T-helper 22 cell (primary cell): Measurements from ENCODE around the gene CDCA7L.
"Not testable (repeated sequence)": the region's sequence is repeated elsewhere in the genome, so short reads cannot be mapped to it uniquely, and the experiment has no call there.

Experiments used
- DNase-seq: peaks from one replicate; pipeline ENCODE4 v3.0.0-alpha.2; 2020; ENCODE audit warnings: low read depth

Gene CDCA7L

DNA sequence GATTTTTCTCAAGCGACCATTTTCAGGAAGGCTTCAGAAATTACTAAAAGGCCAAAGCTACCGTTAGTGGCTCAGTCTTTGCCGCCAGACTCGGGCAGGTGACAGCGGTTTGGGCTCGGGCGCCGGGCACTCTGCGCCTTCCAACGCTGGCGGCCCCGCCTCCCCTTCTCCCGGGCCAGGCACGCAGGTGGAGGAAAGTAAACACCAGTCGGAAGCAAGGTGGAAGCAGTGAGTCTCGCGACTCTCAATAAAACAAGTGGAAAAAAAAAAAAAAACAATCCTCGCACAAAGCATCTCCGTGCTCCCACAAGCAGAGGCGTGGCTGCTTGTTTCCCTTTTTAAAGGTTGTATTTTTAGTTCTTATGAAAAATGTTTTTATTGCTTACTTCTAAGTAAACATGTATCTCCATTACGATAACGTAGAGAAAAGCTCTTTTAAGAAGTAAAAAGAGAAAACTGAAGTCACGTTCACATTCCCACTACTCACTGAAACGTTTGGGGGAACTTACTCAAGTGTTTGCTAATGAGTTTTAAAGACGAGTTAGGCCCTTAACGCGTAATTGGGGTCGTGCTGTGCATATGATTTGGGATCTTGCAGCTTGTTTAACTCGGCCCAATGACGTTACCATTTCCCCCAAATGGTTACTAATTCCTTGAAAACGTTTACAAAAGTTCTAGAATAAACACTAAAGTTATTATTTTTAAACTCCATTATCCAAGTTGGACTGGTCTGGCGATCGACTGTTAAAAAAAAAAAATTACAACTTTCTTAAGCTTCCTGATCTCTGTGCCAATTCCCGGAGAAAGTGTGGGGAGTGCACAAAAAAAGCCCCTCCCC, 864 bp downstream of the CDCA7L start:
- no peak for DNase-seq

GRCh38 chr7:21943436-21943835, 2.3 kb downstream of the CDCA7L start:
- DNase-seq = no peak

DNA sequence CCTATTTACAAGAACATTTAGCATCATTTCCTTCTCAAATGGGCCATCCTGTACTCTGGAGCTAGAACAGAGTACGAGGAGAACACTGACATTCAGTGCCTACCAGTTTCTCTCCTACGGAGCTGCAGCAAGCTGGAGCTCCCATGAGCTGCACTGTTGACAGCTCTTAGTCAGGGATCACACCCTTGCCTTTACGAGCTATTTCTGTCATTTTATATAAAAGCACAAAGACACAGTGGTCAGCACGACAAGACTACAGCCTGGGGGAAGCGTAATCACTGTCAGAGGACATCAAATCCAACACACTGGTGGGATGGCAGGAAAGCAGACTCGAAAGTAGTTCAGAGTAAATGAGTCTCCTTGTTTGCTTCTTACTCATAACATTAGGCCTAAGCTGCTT, 2.7 kb downstream of the CDCA7L start:
- DNase-seq = no peak

- no peak for DNase-seq
Measured at GRCh38 chr7:21941611-21942141, 4.0 kb downstream of the CDCA7L start.

- no peak for DNase-seq
Measured at GRCh38 chr7:21939858-21940372, 5.8 kb downstream of the CDCA7L start.

GRCh38 chr7:21939136-21939857, 6.4 kb downstream of the CDCA7L start:
- no peak for DNase-seq

- DNase-seq = no peak
Measured at GRCh38 chr7:21938463-21938862, 7.2 kb downstream of the CDCA7L start.

DNA sequence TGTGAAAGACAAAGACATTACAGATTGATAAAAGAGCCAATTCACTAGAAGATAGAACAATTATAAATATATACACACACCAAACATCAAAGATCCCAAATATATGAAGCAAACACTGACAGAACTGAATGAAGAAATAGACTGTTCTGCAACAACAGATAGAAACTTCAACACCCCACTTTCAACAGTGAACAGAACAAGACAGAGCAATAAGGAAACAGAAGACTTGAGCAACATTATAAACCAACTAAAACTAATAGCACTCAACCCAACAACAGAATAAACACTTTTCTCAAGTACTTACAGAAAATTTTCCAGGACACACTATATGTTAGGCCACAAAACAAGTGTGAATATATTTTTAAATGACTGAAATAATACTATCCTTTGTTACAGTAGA, 10.9 kb downstream of the CDCA7L start:
- DNase-seq = no peak

DNA sequence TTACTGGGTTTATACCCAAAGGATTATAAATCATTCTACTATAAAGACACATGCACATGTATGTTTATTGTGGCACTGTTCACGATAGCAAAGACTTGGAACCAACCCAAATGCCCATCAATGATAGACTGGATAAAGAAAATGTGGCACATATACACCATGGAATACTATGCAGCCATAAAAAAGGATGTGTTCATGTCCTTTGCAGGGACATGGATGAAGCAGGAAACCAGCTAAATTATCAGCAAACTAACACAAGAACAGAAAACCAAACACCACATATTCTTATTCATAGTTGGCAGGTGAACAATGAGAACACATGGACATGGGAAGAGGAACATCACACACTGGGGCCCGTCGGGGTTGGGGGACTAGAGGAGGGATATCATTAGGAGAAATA, 12.4 kb downstream of the CDCA7L start:
- DNase-seq = not testable (repeated sequence)

GRCh38 chr7:21927693-21928092, 18.0 kb downstream of the CDCA7L start:
- DNase-seq = no peak

DNA sequence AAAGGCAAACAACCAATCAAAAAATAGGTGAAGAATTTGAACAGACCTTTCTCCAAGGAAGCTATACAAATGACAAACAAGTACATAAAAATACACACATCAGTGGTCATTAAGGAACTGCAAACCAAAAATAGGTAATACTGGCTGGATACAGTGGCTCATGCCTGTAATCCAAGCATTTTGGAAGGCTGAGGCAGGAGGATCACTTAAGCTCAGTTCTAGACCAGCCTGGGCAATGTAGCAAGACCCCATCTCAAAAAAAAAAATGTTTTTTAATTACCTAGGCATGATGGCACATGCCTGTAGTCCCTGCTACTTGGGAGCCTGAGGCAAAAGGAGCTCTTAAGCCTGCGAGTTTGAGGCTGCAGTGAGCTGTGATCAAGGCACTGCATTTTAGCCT, 19.3 kb downstream of the CDCA7L start:
- no peak for DNase-seq

- no peak for DNase-seq
Measured at GRCh38 chr7:21923658-21924057, 22.0 kb downstream of the CDCA7L start.

DNA sequence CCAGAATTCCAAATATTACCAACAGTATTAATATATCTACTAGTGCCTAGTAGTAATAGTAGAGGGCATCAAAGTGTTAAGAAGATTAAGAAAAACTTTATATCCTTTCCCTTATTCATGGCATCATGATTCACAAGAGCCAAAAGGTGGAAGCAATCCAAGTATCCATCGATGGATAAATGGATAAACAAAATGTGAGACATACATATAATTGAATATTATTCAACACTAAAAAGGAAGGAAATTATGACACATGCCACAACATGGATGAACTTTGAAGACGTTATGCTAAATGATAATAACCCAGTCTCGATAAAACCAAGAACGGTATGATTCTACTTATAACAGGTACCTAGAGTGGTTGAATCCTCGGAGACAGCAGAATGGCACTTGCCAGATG, 23.1 kb downstream of the CDCA7L start:
- no peak for DNase-seq

DNA sequence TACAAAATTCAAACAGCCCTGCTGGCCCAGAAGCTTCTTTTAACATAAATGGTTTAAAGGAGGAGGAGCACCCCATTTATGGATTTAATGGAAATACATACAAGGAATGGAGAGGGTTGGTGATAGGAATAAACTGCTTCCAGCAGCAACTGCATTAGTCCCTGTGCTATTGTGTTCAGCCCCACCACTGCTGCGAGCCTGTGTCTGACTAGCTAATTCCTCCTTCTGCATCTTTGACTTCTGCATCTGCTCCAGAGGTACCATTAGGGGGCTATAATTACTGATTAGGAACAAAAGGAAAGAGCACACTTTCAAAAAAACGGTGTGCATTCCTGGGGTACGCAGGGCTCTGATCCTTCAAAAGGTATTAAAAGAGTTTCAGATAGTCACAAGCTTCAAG, 24.8 kb downstream of the CDCA7L start:
- no peak for DNase-seq

GRCh38 chr7:21918216-21918615, 27.5 kb downstream of the CDCA7L start:
- DNase-seq = no peak

DNA sequence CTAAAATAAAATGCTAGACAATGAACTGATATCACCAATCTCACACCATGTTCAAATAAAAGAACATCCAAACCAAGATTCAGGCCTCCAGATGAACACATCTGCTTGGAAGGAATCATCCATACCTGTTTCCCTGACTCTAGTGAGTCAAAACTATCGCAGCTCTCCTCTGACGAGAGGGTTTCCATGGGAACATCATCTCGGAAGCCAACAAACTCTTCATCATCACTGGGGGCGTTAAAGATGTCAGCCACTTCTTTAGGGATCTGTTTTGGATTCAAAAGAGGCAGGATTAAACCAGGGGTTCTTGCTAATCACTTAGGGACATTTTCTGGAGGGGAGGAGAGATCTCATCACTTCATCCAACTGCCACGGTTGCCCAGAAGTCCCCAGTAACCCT, 29.1 kb downstream of the CDCA7L start:
- no peak for DNase-seq

DNA sequence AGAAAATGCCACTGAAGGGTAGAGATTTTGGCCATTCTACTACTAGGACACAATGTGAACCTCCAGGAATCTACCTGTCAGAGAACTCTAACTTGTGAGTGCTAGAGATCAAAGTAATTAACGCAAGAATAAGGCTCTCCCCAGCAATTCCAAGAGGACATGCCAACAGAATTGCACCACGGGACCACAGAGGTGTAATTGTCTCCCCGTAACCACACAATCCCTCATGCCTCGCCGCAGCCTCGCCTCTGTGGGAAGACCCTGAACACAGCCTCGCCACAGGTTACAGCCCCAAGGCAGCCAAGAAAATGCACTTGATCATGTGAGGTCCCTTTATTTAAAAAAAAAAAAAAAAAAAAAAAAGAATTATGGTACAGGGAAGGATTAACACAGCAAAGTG, 29.5 kb downstream of the CDCA7L start:
- DNase-seq = no peak

DNA sequence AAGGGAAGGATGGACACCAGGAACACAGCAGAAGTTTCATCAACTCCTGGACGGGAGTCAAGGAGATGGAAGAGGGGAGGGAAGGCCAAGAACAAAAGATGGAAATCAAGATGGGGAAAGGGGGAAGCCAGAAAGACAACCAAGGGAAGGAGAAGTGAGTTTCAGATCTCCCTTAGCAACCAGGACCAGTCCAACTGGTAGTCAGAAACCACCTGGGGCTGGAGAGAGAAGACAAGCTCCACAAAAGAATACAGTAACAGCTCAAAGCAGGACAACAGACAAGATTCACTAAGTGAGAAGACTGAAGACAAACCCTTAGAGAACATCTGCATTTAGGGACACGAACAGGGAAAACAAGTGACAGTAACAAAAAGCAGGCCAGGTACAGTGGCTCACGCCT, 30.6 kb downstream of the CDCA7L start:
- no peak for DNase-seq

GRCh38 chr7:21914671-21915070, 31.0 kb downstream of the CDCA7L start:
- no peak for DNase-seq

DNA sequence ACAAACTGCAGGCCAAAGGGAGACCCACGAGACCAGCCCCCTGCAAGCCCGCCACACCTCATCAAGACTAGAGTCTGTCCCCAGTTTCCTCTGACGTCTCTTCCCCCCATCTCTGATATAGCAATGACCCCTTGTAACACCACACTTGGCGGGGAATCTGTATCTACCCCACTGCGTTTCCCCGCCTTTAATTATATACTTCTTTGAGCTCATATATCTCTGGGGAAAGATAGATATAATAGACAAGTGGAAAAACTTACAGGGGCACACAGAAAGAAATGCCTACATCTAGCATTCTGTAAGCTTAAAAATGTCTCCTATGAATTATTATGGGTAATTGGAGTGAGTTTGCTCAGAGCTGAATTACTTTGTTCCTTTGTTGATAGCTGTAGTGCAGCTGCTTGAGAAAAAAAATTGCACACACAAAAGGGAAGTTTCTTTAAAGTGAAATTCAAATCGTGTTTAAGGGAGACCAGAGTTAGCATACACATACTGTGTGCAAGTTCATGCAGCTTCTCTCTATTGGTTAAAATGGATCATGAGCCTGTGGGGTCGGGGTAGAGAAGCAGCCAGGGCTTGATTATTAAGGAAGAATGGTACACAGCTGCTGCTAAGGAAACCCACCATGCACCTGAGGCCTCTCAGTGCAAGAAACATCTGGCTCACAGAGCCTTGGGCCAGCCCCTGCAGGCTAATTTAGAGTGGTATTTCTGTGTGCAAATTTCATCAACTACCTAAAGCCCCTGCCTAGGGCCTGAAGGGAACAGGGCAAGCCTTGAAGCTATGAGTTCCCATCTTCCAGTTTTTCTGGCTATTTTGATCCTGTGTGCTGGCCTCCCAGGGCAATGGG, 32.5 kb downstream of the CDCA7L start:
- no peak for DNase-seq

DNA sequence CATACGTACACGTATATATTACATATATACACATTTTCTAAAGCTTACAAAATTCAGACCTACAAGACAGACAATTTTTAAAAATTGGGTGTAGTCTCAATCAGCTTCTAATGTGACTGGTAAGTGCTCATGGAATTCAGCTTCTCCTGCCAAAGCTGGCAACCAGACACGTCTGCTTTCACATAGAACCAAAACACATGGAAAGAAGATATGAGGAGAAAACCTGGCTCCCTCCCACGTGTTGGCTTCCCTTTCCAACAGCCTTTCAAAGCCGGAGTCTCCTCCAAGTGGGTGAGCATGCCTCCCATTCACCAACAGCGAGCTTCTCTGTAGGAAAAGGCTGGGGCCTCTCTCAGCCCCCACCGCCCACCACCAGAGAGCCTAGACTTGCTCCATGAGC, 33.4 kb downstream of the CDCA7L start:
- no peak for DNase-seq

DNA sequence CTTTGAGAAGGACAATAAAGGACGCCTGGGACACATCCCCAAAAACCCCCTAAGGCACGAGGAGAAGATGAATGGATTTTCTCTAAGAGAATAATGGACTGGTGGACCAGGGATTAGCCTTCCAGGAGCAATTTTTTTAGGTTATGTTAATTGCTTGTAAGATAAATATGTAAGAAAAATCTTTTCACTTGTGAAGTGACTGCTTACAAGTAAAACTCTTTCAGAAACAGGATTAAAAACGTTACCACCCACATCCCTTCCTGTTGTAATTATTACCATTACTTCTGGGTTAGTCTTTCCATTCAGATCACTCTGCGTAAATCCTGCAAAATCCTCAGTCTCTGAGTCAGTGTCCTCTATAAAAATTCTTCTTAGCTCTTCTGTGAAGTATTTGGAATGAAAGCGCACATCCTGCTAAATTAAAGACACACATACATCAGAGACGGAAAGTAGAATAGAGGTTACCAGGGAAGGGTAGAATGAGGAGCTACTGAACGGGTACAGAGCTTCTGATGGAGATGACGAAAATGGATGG, 34.3 kb downstream of the CDCA7L start:
- no peak for DNase-seq
